ENCODE measurements around the gene MRPL10.

MRPL10 gene

GRCh38 chr17:47803201-47803600, 28.1 kb downstream of the MRPL10 start:
- in situ Hi-C loops (cut with HindIII; ENCODE audit: low pct_unique_long_range_greater_than_20kb, low sequenced_read_pairs): no loop called here
- TF ChIP-seq JUND (IDR thresholded peaks at IDR 0.05; ENCODE audit: low read depth): no peak
- no peak for DNase-seq (ENCODE audit: low read depth in 1 of 2, low spot score in 1 of 2)

GRCh38 chr17:47802341-47803022, 28.9 kb downstream of the MRPL10 start:
- DNase-seq (ENCODE audit: low read depth in 1 of 2, low spot score in 1 of 2): peak; percentile 83 to 92
- TF ChIP-seq JUND (IDR thresholded peaks at IDR 0.05; ENCODE audit: low read depth): no peak
- in situ Hi-C loops (cut with HindIII; ENCODE audit: low pct_unique_long_range_greater_than_20kb, low sequenced_read_pairs): no loop called here

- in situ Hi-C loops (cut with HindIII; ENCODE audit: low pct_unique_long_range_greater_than_20kb, low sequenced_read_pairs): no loop called here
- TF ChIP-seq JUND (IDR thresholded peaks at IDR 0.05; ENCODE audit: low read depth): no peak
- DNase-seq (ENCODE audit: low read depth in 1 of 2, low spot score in 1 of 2): no peak
Measured at GRCh38 chr17:47801906-47802305, 29.4 kb downstream of the MRPL10 start.

- in situ Hi-C loops (cut with HindIII; ENCODE audit: low pct_unique_long_range_greater_than_20kb, low sequenced_read_pairs): no loop called here
- TF ChIP-seq JUND (IDR thresholded peaks at IDR 0.05; ENCODE audit: low read depth): no peak
- DNase-seq (ENCODE audit: low read depth in 1 of 2, low spot score in 1 of 2): no peak
Measured at GRCh38 chr17:47801176-47801765, 30.1 kb downstream of the MRPL10 start.

- in situ Hi-C loops (cut with HindIII; ENCODE audit: low pct_unique_long_range_greater_than_20kb, low sequenced_read_pairs): no loop called here
- TF ChIP-seq JUND (IDR thresholded peaks at IDR 0.05; ENCODE audit: low read depth): no peak
- DNase-seq (ENCODE audit: low read depth in 1 of 2, low spot score in 1 of 2): no peak
Measured at GRCh38 chr17:47800686-47801085, 30.7 kb downstream of the MRPL10 start.

- peak in 1 of 2 experiments; percentile 65 for DNase-seq (ENCODE audit: low read depth in 1 of 2, low spot score in 1 of 2)
- no peak for TF ChIP-seq JUND (IDR thresholded peaks at IDR 0.05; ENCODE audit: low read depth)
- in situ Hi-C loops (cut with HindIII; ENCODE audit: low pct_unique_long_range_greater_than_20kb, low sequenced_read_pairs): no loop called here
Measured at GRCh38 chr17:47797797-47798196, 33.5 kb downstream of the MRPL10 start.

GRCh38 chr17:47792979-47793378, 38.4 kb downstream of the MRPL10 start:
- no peak for DNase-seq (ENCODE audit: low read depth in 1 of 2, low spot score in 1 of 2)
- in situ Hi-C loops (cut with HindIII; ENCODE audit: low pct_unique_long_range_greater_than_20kb, low sequenced_read_pairs): no loop called here
- TF ChIP-seq JUND (IDR thresholded peaks at IDR 0.05; ENCODE audit: low read depth): no peak

GRCh38 chr17:47792457-47792856, 38.9 kb downstream of the MRPL10 start:
- no peak for TF ChIP-seq JUND (IDR thresholded peaks at IDR 0.05; ENCODE audit: low read depth)
- in situ Hi-C loops (cut with HindIII; ENCODE audit: low pct_unique_long_range_greater_than_20kb, low sequenced_read_pairs): no loop called here
- DNase-seq (ENCODE audit: low read depth in 1 of 2, low spot score in 1 of 2): no peak

- in situ Hi-C loops (cut with HindIII; ENCODE audit: low pct_unique_long_range_greater_than_20kb, low sequenced_read_pairs): no loop called here
- TF ChIP-seq JUND (IDR thresholded peaks at IDR 0.05; ENCODE audit: low read depth): no peak
- no peak for DNase-seq (ENCODE audit: low read depth in 1 of 2, low spot score in 1 of 2)
Measured at GRCh38 chr17:47791025-47791424, 40.3 kb downstream of the MRPL10 start.

GRCh38 chr17:47789611-47790561, 41.5 kb downstream of the MRPL10 start:
- DNase-seq (ENCODE audit: low read depth in 1 of 2, low spot score in 1 of 2): peak; percentile 75 to 92
- no peak for TF ChIP-seq JUND (IDR thresholded peaks at IDR 0.05; ENCODE audit: low read depth)
- in situ Hi-C loops (cut with HindIII; ENCODE audit: low pct_unique_long_range_greater_than_20kb, low sequenced_read_pairs): no loop called here

- in situ Hi-C loops (cut with HindIII; ENCODE audit: low pct_unique_long_range_greater_than_20kb, low sequenced_read_pairs): no loop called here
- no peak for TF ChIP-seq JUND (IDR thresholded peaks at IDR 0.05; ENCODE audit: low read depth)
Measured at GRCh38 chr17:47785538-47786123, 45.7 kb downstream of the MRPL10 start.

GRCh38 chr17:47781397-47781796, 49.9 kb downstream of the MRPL10 start:
- no peak for TF ChIP-seq JUND (IDR thresholded peaks at IDR 0.05; ENCODE audit: low read depth)
- no peak for DNase-seq (ENCODE audit: low read depth in 1 of 2, low spot score in 1 of 2)
- in situ Hi-C loops (cut with HindIII; ENCODE audit: low pct_unique_long_range_greater_than_20kb, low sequenced_read_pairs): no loop called here

More at GRCh38 chr17:47785538-47786123, 45.7 kb downstream of the MRPL10 start:
- peak in 1 of 2 experiments; percentile 69 for DNase-seq (ENCODE audit: low read depth in 1 of 2, low spot score in 1 of 2)
